SK-N-SH (cell line): ENCODE measurements around the gene EFCAB6. TPM values are rescaled to one million over a fixed set of nuclear protein-coding genes. Genes with fewer than 3 reads are reported as not detected.

ENCODE experiments used
- CTCF ChIA-PET: fragments of 300-600, 350-600 bp; formaldehyde crosslinking; extraction: SDS; loops from one replicate; lab custom pipeline; 2021; lab: Yijun Ruan, JAX
- POLR2A ChIA-PET: fragments of 350-600 bp; sonication (Branson Sonifier 250); formaldehyde crosslinking; extraction: SDS; loops from one replicate; lab custom pipeline; 2020; ENCODE audit warnings: antibody characterized with exemption, inconsistent platforms; lab: Yijun Ruan, JAX
- DNase-seq: peaks from one replicate; pipeline ENCODE4 v3.0.0; 2012
- H2AFZ ChIP-seq: fragments of 200-600 bp; sonication (generic); 2 replicates; pipeline ENCODE4 v1.8.1; 2016; ENCODE audit warnings: antibody characterized with exemption, mild to moderate bottlenecking, low read depth
- H3F3A ChIP-seq: fragments of 200-600 bp; sonication (generic); replicated peaks from 2 replicates; pipeline ENCODE3; 2016; ENCODE audit warnings: antibody characterized with exemption, mild to moderate bottlenecking; ENCODE audit not compliant: insufficient read depth
- H3K27ac ChIP-seq, 2 experiments: fragments of 200-500 bp in 1 of 2; fragments of 200-600 bp in 1 of 2; sonication (Bioruptor generic) in 1 of 2; sonication (generic), shearing (Covaris generic) in 1 of 2; 2 replicates each; pipeline versions ENCODE4 v1.5.1 to v1.6.1; 2014 to 2016; ENCODE audit warnings: low read depth in 2 of 2, inconsistent platforms in 1 of 2, low read length in 1 of 2, mild to moderate bottlenecking in 1 of 2, mixed read lengths in 1 of 2
- H3K27me3 ChIP-seq: fragments of 200-600 bp; sonication (generic), shearing (Covaris generic); 2 replicates; pipeline ENCODE4 v1.6.1; 2016; ENCODE audit warnings: mixed run types; ENCODE audit not compliant: insufficient read depth
- H3K36me3 ChIP-seq, 2 experiments: fragments of 200-500 bp in 1 of 2; fragments of 200-600 bp in 1 of 2; sonication (Bioruptor generic) in 1 of 2; sonication (generic) in 1 of 2; replicated peaks in 1 of 2; 2 replicates each; pipeline versions ENCODE3 to v1.5.1; 2014 to 2016; ENCODE audit warnings: low read length in 1 of 2, mild to moderate bottlenecking in 1 of 2; ENCODE audit not compliant: insufficient read depth in 2 of 2, control insufficient read depth in 1 of 2
- H3K4me1 ChIP-seq, 2 experiments: fragments of 200-500 bp in 1 of 2; fragments of 200-600 bp in 1 of 2; sonication (Bioruptor generic) in 1 of 2; sonication (generic), shearing (Covaris generic) in 1 of 2; 2 replicates each; pipeline versions ENCODE4 v1.5.1 to v1.6.1; 2014 to 2016; ENCODE audit warnings: low read depth in 1 of 2, low read length in 1 of 2, mixed run types in 1 of 2; ENCODE audit not compliant: insufficient read depth in 2 of 2, control insufficient read depth in 1 of 2
- H3K4me2 ChIP-seq: fragments of 200-600 bp; sonication (generic), shearing (Covaris generic); 2 replicates; pipeline ENCODE4 v1.6.1; 2017; ENCODE audit warnings: mixed run types
- H3K4me3 ChIP-seq, 2 experiments: fragments of 200-500 bp in 1 of 2; fragments of 200-600 bp in 1 of 2; sonication (Bioruptor generic) in 1 of 2; sonication (generic), shearing (Covaris generic) in 1 of 2; 2 replicates each; pipeline versions ENCODE4 v1.5.1 to v1.8.1; 2014 to 2016; ENCODE audit warnings: low read depth in 2 of 2, inconsistent platforms in 1 of 2, low read length in 1 of 2, mild to moderate bottlenecking in 1 of 2, mixed read lengths in 1 of 2, moderate library complexity in 1 of 2
- H3K79me2 ChIP-seq: fragments of 200-600 bp; sonication (generic); 2 replicates; pipeline ENCODE4 v1.8.1; 2017; ENCODE audit warnings: mild to moderate bottlenecking; ENCODE audit not compliant: insufficient read depth
- H3K9ac ChIP-seq: fragments of 200-600 bp; sonication (generic); 2 replicates; pipeline ENCODE4 v1.6.1; 2017; ENCODE audit warnings: mixed run types
- H3K9me2 ChIP-seq: fragments of 200-600 bp; sonication (generic); 2 replicates; pipeline ENCODE4 v1.6.1; 2017; ENCODE audit warnings: mixed run types
- H3K9me3 ChIP-seq: fragments of 200-600 bp; sonication (generic); 2 replicates; pipeline ENCODE4 v1.6.1; 2017; ENCODE audit warnings: mixed run types, mild to moderate bottlenecking, moderate library complexity
- H4K20me1 ChIP-seq: fragments of 200-600 bp; sonication (generic); 2 replicates; pipeline ENCODE4 v1.6.1; 2017; ENCODE audit warnings: mild to moderate bottlenecking, mixed run types; ENCODE audit not compliant: insufficient read depth
- ELF1 ChIP-seq: IDR thresholded peaks from 2 replicates; pipeline ENCODE4 v1.4.0; 2012
- EP300 ChIP-seq, 2 experiments: IDR thresholded peaks; 2 replicates each; pipeline versions ENCODE4 v1.4.0 to v1.6.1; 2012; ENCODE audit warnings: borderline replicate concordance in 1 of 2, low read depth in 1 of 2, low read length in 1 of 2
- FOSL2 ChIP-seq: IDR thresholded peaks from 2 replicates; pipeline ENCODE4 v1.4.0; 2012; ENCODE audit warnings: low read depth, mild to moderate bottlenecking, moderate library complexity, borderline replicate concordance
- FOXJ3 ChIP-seq: sonication (generic); formaldehyde crosslinking; IDR thresholded peaks from 2 replicates; pipeline ENCODE4 v1.5.1; 2020; ENCODE audit warnings: mild to moderate bottlenecking, missing genetic modification reagents
- FOXM1 ChIP-seq: IDR thresholded peaks from 2 replicates; pipeline ENCODE4 v1.4.0; 2012; ENCODE audit warnings: low read depth, mild to moderate bottlenecking
- GABPA ChIP-seq: IDR thresholded peaks from 2 replicates; pipeline ENCODE4 v1.4.0; 2012; ENCODE audit warnings: low read depth, mild to moderate bottlenecking
- JUND ChIP-seq: IDR thresholded peaks from 2 replicates; pipeline ENCODE4 v1.4.0; 2012
- NRF1 ChIP-seq: IDR thresholded peaks from 2 replicates; pipeline ENCODE4 v1.6.1; 2012; ENCODE audit warnings: low read depth, mild to moderate bottlenecking, low read length
- RAD21 ChIP-seq: IDR thresholded peaks from 2 replicates; pipeline ENCODE4 v1.6.1; 2012; ENCODE audit warnings: mild to moderate bottlenecking, low read length
- RCOR1 ChIP-seq: fragments of 150-350 bp; IDR thresholded peaks from 2 replicates; pipeline ENCODE4 v1.6.1; 2017; ENCODE audit warnings: antibody characterized with exemption, low read length
- RXRA ChIP-seq: IDR thresholded peaks from 2 replicates; pipeline ENCODE4 v1.4.0; 2012; ENCODE audit warnings: low read depth, mild to moderate bottlenecking, borderline replicate concordance
- TEAD4 ChIP-seq: IDR thresholded peaks from 2 replicates; pipeline ENCODE4 v1.4.0; 2012; ENCODE audit warnings: mild to moderate bottlenecking, borderline replicate concordance; ENCODE audit not compliant: insufficient read depth
- YY1 ChIP-seq: IDR thresholded peaks from 2 replicates; pipeline ENCODE4 v1.4.0; 2012; ENCODE audit warnings: low read depth, mild to moderate bottlenecking
- WGBS: methylation state at CpG from one replicate; pipeline ENCODE4 v1.1.6; 2017; ENCODE audit warnings: low lambda C conversion rate; 5-methylcytosine and 5-hydroxymethylcytosine counted together
- polyA plus RNA-seq, 3 experiments: library from polyadenylated mRNA; depleted of rRNA; stranded (reverse); fragments of >200 nt; gene quantifications; 2 replicates each; pipeline ENCODE4 v1.2.3, GENCODE V29; 2012
- TF ChIP-seq, protein P1 (sequence below): IDR thresholded peaks from 2 replicates; pipeline ENCODE4 v1.6.1; 2012; ENCODE audit warnings: mild to moderate bottlenecking, low read depth, low read length, moderate library complexity
- TF ChIP-seq, protein P2 (sequence below): fragments of 200-600 bp; sonication (generic); IDR thresholded peaks from 2 replicates; pipeline ENCODE4 v1.6.1; 2017; ENCODE audit warnings: antibody characterized with exemption, mild to moderate bottlenecking, moderate library complexity

Gene EFCAB6
- polyA plus RNA-seq, 1 of the 3 experiments (the other 2 are of a cell fraction): 0.46 TPM

DNA sequence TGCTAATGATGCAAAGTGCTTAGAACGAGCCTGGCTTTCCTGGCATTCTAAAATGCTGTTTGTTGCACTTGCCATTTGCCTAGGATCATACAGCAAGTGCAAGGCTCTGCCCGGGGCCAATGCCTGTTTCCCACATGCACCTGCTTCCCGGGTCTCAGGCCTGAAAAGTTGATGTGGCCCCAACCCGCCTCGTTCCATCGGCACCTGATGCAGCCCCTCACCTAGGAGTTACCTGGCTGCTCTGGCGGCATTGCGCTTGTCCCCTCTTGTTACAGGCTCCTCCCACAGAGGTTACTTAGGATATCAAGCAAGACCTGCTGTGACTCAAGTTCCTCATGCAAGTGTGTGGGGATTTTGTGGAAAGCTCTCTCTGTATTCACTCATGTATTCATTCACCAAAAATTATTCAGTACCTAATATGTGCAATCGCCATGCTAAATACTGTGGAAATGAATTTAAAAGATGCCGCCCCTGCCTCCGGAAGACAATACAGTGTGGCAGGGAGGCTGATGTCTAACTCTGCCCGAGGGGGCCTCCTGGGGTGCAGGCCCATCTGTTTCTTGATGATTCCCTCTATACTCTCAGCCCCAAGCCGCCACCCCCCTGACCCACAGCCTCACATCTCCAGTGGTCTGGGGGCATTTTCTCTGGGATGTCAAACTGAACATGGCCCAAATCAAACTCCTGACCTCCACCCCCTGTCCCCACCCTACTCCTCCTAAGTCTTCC lies 184.5 kb downstream of the EFCAB6 start:
- H3K4me2 ChIP-seq: no peak overlapping the region
- no peak overlapping the region for H3K4me3 ChIP-seq
- no peaks in the 10 kb centered on the region for H4K20me1 ChIP-seq
- no peaks in the 10 kb centered on the region for H3K27me3 ChIP-seq
- H3K36me3 ChIP-seq: no peaks in the 10 kb centered on the region
- no peaks in the 10 kb centered on the region for H3K79me2 ChIP-seq
- WGBS: 70% methylated on average over 2 of the region's 13 CpGs
- no peaks in the 10 kb centered on the region for H3K4me1 ChIP-seq
- TF ChIP-seq TEAD4 (no peak), RAD21 (no peak), RXRA (no peak), YY1 (no peak), JUND (no peak), GABPA (no peak), NRF1 (no peak), FOXM1 (no peak), FOXJ3 (CRISPR knock-in tag) (no peak), ELF1 (no peak), RCOR1 (no peak)
- TF ChIP-seq, protein P1, sequence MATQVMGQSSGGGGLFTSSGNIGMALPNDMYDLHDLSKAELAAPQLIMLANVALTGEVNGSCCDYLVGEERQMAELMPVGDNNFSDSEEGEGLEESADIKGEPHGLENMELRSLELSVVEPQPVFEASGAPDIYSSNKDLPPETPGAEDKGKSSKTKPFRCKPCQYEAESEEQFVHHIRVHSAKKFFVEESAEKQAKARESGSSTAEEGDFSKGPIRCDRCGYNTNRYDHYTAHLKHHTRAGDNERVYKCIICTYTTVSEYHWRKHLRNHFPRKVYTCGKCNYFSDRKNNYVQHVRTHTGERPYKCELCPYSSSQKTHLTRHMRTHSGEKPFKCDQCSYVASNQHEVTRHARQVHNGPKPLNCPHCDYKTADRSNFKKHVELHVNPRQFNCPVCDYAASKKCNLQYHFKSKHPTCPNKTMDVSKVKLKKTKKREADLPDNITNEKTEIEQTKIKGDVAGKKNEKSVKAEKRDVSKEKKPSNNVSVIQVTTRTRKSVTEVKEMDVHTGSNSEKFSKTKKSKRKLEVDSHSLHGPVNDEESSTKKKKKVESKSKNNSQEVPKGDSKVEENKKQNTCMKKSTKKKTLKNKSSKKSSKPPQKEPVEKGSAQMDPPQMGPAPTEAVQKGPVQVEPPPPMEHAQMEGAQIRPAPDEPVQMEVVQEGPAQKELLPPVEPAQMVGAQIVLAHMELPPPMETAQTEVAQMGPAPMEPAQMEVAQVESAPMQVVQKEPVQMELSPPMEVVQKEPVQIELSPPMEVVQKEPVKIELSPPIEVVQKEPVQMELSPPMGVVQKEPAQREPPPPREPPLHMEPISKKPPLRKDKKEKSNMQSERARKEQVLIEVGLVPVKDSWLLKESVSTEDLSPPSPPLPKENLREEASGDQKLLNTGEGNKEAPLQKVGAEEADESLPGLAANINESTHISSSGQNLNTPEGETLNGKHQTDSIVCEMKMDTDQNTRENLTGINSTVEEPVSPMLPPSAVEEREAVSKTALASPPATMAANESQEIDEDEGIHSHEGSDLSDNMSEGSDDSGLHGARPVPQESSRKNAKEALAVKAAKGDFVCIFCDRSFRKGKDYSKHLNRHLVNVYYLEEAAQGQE: no peak
- TF ChIP-seq, protein P2, sequence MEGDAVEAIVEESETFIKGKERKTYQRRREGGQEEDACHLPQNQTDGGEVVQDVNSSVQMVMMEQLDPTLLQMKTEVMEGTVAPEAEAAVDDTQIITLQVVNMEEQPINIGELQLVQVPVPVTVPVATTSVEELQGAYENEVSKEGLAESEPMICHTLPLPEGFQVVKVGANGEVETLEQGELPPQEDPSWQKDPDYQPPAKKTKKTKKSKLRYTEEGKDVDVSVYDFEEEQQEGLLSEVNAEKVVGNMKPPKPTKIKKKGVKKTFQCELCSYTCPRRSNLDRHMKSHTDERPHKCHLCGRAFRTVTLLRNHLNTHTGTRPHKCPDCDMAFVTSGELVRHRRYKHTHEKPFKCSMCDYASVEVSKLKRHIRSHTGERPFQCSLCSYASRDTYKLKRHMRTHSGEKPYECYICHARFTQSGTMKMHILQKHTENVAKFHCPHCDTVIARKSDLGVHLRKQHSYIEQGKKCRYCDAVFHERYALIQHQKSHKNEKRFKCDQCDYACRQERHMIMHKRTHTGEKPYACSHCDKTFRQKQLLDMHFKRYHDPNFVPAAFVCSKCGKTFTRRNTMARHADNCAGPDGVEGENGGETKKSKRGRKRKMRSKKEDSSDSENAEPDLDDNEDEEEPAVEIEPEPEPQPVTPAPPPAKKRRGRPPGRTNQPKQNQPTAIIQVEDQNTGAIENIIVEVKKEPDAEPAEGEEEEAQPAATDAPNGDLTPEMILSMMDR: no peak
- DNase-seq: no peak
- ChIA-PET POLR2A (no interaction called here), CTCF (no interaction called here)
- no peaks in the 10 kb centered on the region for H3K9me2 ChIP-seq
- peaks cover 6% of the 10 kb centered on the region for H3F3A ChIP-seq
- H2AFZ ChIP-seq: no peak overlapping the region
- no peak overlapping the region for H3K9ac ChIP-seq
- H3K27ac ChIP-seq: no peak overlapping the region
- H3K9me3 ChIP-seq: no peaks in the 10 kb centered on the region

DNA sequence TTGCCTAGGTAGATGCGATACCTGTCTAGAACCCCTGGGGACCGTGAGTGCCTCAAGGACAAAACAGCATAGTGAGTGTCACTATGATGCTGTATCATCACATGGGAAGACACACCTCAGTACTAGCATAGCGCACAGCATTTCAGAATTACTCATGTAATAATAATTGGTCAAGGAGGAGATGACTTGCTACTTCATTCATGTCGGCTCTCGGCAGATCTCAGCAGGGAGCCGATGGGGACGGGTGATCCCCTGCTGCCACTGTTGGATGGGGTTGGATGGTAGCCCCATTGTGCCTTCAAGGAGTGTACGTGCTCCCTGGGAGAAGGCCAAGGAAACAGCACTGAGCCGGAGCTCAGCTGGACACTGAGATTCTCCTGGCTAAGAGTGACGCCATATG lies 186.9 kb downstream of the EFCAB6 start:
- H3K9me3 ChIP-seq: no peaks in the 10 kb centered on the region
- no peak for DNase-seq
- ChIA-PET CTCF (no interaction called here), POLR2A (no interaction called here)
- no peaks in the 10 kb centered on the region for H3K79me2 ChIP-seq
- no peaks in the 10 kb centered on the region for H3K9me2 ChIP-seq
- H3K36me3 ChIP-seq: no peaks in the 10 kb centered on the region
- H3F3A ChIP-seq: peaks cover 6% of the 10 kb centered on the region
- peak overlapping the region; percentile 39; the same call in 1 of the 2 replicates for H3K9ac ChIP-seq
- WGBS: 64% methylated on average over 7 of the region's 10 CpGs
- H3K27ac ChIP-seq: peak overlapping the region in 1 of 2 experiments; percentile 93; a peak in 2 of 4 replicates
- H2AFZ ChIP-seq: no peak overlapping the region
- H4K20me1 ChIP-seq: no peaks in the 10 kb centered on the region
- no peaks in the 10 kb centered on the region for H3K4me1 ChIP-seq
- H3K27me3 ChIP-seq: no peaks in the 10 kb centered on the region
- TF ChIP-seq RXRA: no peak
- no peak for TF ChIP-seq EP300 (IDR thresholded peaks at IDR 0.05; ENCODE audit: borderline replicate concordance in 1 of 2, low read depth in 1 of 2, low read length in 1 of 2)
- no peak for TF ChIP-seq FOSL2
- H3K4me2 ChIP-seq: peak overlapping the region; percentile 37; the same call in 1 of the 2 replicates
- no peak overlapping the region for H3K4me3 ChIP-seq
